ENCODE measurements around the gene PMM2.

GRCh38 chr16:8851761-8852403 lies 54.2 kb downstream of the PMM2 start:
- TF ChIP-seq EZH2 (IDR thresholded peaks at IDR 0.05; ENCODE audit: low read length) (no peak), CTCF (optimal IDR thresholded peaks at IDR 0.05 in 1 of 3, IDR thresholded peaks at IDR 0.05 in 1 of 3, conservative IDR thresholded peaks at IDR 0.05 in 1 of 3; ENCODE audit: extremely low read depth in 1 of 3, insufficient read depth in 2 of 3, low read length in 3 of 3) (no peak)

Data from keratinocyte (primary cell).